Fibroblast of lung (primary cell): ENCODE results near the gene MAPKBP1. TPM values are rescaled to one million over a fixed set of nuclear protein-coding genes. Genes with fewer than 3 reads are reported as not detected.
A peak's percentile ranks its signal among the peaks of the same experiment; 100 is the strongest.
"Not testable (repeated sequence)": the region's sequence is repeated elsewhere in the genome, so short reads cannot be mapped to it uniquely, and the experiment has no call there.

Experiments used
- DNase-seq, 2 donors: peaks; one replicate each; pipeline versions ENCODE4 v3.0.0 to v3.0.0-alpha.2; 2010; ENCODE audit warnings: low read depth in 2 of 2
- H2AFZ ChIP-seq: 2 replicates; pipeline ENCODE4 v1.5.1; 2012; ENCODE audit warnings: low read length, control low read depth, inconsistent platforms
- H3K27ac ChIP-seq: 2 replicates; pipeline ENCODE4 v1.5.1; 2011; ENCODE audit warnings: low read length, control low read depth; ENCODE audit not compliant: insufficient read depth
- H3K27me3 ChIP-seq: 2 replicates; pipeline ENCODE4 v1.5.1; 2011; ENCODE audit warnings: mild to moderate bottlenecking, low read length; ENCODE audit not compliant: control insufficient read depth, insufficient read depth
- H3K36me3 ChIP-seq: 2 replicates; pipeline ENCODE4 v1.5.1; 2011; ENCODE audit warnings: low read length; ENCODE audit not compliant: control insufficient read depth, insufficient read depth
- H3K4me1 ChIP-seq: 2 replicates; pipeline ENCODE4 v1.5.1; 2011; ENCODE audit warnings: low read length; ENCODE audit not compliant: control insufficient read depth, insufficient read depth; ENCODE audit errors: extremely low read depth
- H3K4me2 ChIP-seq: 2 replicates; pipeline ENCODE4 v1.5.1; 2011; ENCODE audit warnings: low read length, control low read depth; ENCODE audit not compliant: insufficient read depth; ENCODE audit errors: extremely low read depth
- H3K4me3 ChIP-seq, 4 experiments: fragments of 200-600 bp in 1 of 4; sonication (generic) in 1 of 4; replicated peaks in 1 of 4; 2 replicates each; pipeline ENCODE4 v1.5.1; 2011 to 2016; ENCODE audit warnings: low read length in 4 of 4, low read depth in 3 of 4, mild to moderate bottlenecking in 3 of 4, control low read depth in 2 of 4, inconsistent platforms in 1 of 4, mixed read lengths in 1 of 4; ENCODE audit not compliant: insufficient read depth in 1 of 4; ENCODE audit errors: control extremely low read depth in 1 of 4
- H3K79me2 ChIP-seq: 2 replicates; pipeline ENCODE4 v1.5.1; 2012; ENCODE audit warnings: mild to moderate bottlenecking, low read length, inconsistent platforms; ENCODE audit not compliant: control insufficient read depth, insufficient read depth
- H3K9ac ChIP-seq: 2 replicates; pipeline ENCODE4 v1.5.1; 2011; ENCODE audit warnings: mild to moderate bottlenecking, low read length, control low read depth; ENCODE audit not compliant: insufficient read depth
- H3K9me3 ChIP-seq: 2 replicates; pipeline ENCODE4 v1.5.1; 2012; ENCODE audit warnings: low read depth, low read length; ENCODE audit not compliant: control insufficient read depth, insufficient read depth
- H4K20me1 ChIP-seq: 2 replicates; pipeline ENCODE4 v1.5.1; 2011; ENCODE audit warnings: low read length; ENCODE audit not compliant: control insufficient read depth, insufficient read depth; ENCODE audit errors: extremely low read depth
- CTCF ChIP-seq, 2 donors: IDR thresholded peaks in 1 of 2; conservative IDR thresholded peaks in 1 of 2; 1 replicate in 1 of 2; 2 replicates in 1 of 2; pipeline ENCODE4 v1.5.1; 2011 to 2012; ENCODE audit warnings: low read length in 2 of 2, control low read depth in 1 of 2, inconsistent platforms in 1 of 2, low read depth in 1 of 2, mild to moderate bottlenecking in 1 of 2
- EZH2 ChIP-seq: IDR thresholded peaks from 2 replicates; pipeline ENCODE4 v1.5.1; 2012; ENCODE audit warnings: low read length, control low read depth, mild to moderate bottlenecking; ENCODE audit errors: missing control alignments
- polyA plus RNA-seq, 2 donors: library from polyadenylated mRNA; depleted of rRNA in 1 of 2; stranded (reverse) in 1 of 2; unstranded in 1 of 2; fragments of >200 nt; gene quantifications; 2 replicates each; pipeline ENCODE4 v1.2.1, GENCODE V29; 2011 to 2012; ENCODE audit warnings: missing spikeins in 1 of 2
- total RNA-seq: library from RNA; depleted of rRNA; stranded (reverse); fragments of >200 nt; gene quantifications from 2 replicates; pipeline ENCODE4 v1.2.1, GENCODE V29; 2014

The MAPKBP1 gene
- total and polyA plus RNA-seq, 2 donors (not counting 1 experiment from before 2014, with no cell fraction given) = 2.8 to 20.8 TPM

- DNase-seq = no peak
- H3K9ac ChIP-seq = no peak overlapping the region
- TF ChIP-seq CTCF (conservative IDR thresholded peaks at IDR 0.05 in 1 of 2, IDR thresholded peaks at IDR 0.05 in 1 of 2; ENCODE audit: low read depth in 1 of 2, low read length in 2 of 2) = no peak
- no peak for TF ChIP-seq EZH2
- no peaks in the 10 kb centered on the region for H3K79me2 ChIP-seq
- no peak overlapping the region for H3K4me3 ChIP-seq
- no peaks in the 10 kb centered on the region for H3K36me3 ChIP-seq
- no peaks in the 10 kb centered on the region for H4K20me1 ChIP-seq
- H3K27ac ChIP-seq = no peak overlapping the region
- H2AFZ ChIP-seq = no peak overlapping the region
- no peak overlapping the region for H3K4me2 ChIP-seq
- H3K9me3 ChIP-seq = no peaks in the 10 kb centered on the region
- no peaks in the 10 kb centered on the region for H3K27me3 ChIP-seq
- no peaks in the 10 kb centered on the region for H3K4me1 ChIP-seq
Observed at GRCh38 chr15:41829959-41830646, 55.8 kb downstream of the MAPKBP1 start.

- H2AFZ ChIP-seq, H3K36me3 ChIP-seq, H3K27ac ChIP-seq, H3K79me2 ChIP-seq, H3K4me3 ChIP-seq, H3K9me3 ChIP-seq, H3K9ac ChIP-seq, H3K4me2 ChIP-seq, H4K20me1 ChIP-seq, H3K4me1 ChIP-seq, H3K27me3 ChIP-seq: not testable (repeated sequence)
- DNase-seq = peak in 1 of 2 donors; percentile 13
Observed at GRCh38 chr15:41831291-41831690, 57.0 kb downstream of the MAPKBP1 start.

GRCh38 chr15:41832208-41832607 lies 57.9 kb downstream of the MAPKBP1 start:
- Histone ChIP-seq H4K20me1 (no peaks in the 10 kb centered on the region), H3K4me3 (no peak overlapping the region)

More at GRCh38 chr15:41832208-41832607, 57.9 kb downstream of the MAPKBP1 start:
- Histone ChIP-seq H3K27me3 (no peaks in the 10 kb centered on the region), H3K79me2 (no peaks in the 10 kb centered on the region), H3K4me2 (no peak overlapping the region), H3K9ac (no peak overlapping the region), H3K9me3 (no peaks in the 10 kb centered on the region), H3K4me1 (no peaks in the 10 kb centered on the region), H2AFZ (no peak overlapping the region), H3K27ac (no peak overlapping the region), H3K36me3 (no peaks in the 10 kb centered on the region)
- no peak for DNase-seq
- TF ChIP-seq EZH2 (no peak), CTCF (conservative IDR thresholded peaks at IDR 0.05 in 1 of 2, IDR thresholded peaks at IDR 0.05 in 1 of 2; ENCODE audit: low read depth in 1 of 2, low read length in 2 of 2) (no peak)
